ENCODE measurements around the gene UGP2. TPM values are rescaled to one million over a fixed set of nuclear protein-coding genes. Genes with fewer than 3 reads are reported as not detected.

UGP2 gene
- total RNA-seq, 1 experiment from 2014 or later: 883 TPM

DNA sequence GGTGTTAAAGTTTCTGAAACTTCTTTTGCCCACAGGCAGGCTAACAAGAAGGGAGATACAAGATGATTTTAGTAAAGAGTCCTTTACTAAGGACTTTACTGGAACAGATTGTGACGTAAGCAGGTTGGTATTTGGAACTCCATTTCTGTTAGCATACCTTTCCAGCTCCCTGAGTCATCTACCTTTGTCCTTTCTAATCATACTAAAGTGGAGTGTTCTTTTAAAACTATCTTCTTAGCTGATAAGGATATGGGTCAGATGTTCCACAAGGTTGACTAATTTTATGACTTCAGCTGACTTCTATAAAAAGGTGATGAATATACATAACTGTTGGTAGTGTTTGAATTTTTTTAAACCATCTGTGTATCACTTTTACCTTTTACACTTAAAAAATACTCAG is 21.1 kb downstream of the UGP2 start:
- Histone ChIP-seq H3T11ph (ENCODE audit: low read length) (no peak overlapping the region), H3K4me1 (ENCODE audit: insufficient read depth, low read length) (peaks cover 5% of the 10 kb centered on the region; the same call in 1 of the 2 replicates), H2BK20ac (ENCODE audit: low read depth, low read length, poor library complexity, severe bottlenecking) (no peak overlapping the region), H3K9ac (ENCODE audit: extremely low read depth, insufficient read length, low read length) (no peak overlapping the region), H3K14ac (ENCODE audit: insufficient read depth, low read length) (no peak overlapping the region), H2BK120ac (ENCODE audit: low read depth, low read length, poor library complexity, severe bottlenecking) (no peak overlapping the region), H2AFZ (ENCODE audit: low read length) (no peak overlapping the region), H3K23ac (ENCODE audit: insufficient read length, low read depth, low read length) (no peak overlapping the region), H3K27ac (ENCODE audit: insufficient read length, low read depth, low read length) (no peak overlapping the region), H3K23me2 (ENCODE audit: insufficient read length, low read depth, low read length, poor library complexity, severe bottlenecking) (no peaks in the 10 kb centered on the region), H3K79me1 (ENCODE audit: insufficient read depth, low read depth, low read length, poor library complexity, severe bottlenecking) (peaks cover 8% of the 10 kb centered on the region), H4K20me1 (ENCODE audit: control insufficient read depth, insufficient read depth, insufficient read length) (no peaks in the 10 kb centered on the region), H3K4ac (ENCODE audit: low read depth, low read length) (no peak overlapping the region), H2BK5ac (ENCODE audit: insufficient read length, low read length) (no peak overlapping the region), H2BK12ac (ENCODE audit: insufficient read length, low read depth, low read length) (no peak overlapping the region), H3K9me3 (ENCODE audit: control insufficient read depth, low read depth, low read length) (no peaks in the 10 kb centered on the region), H2BK15ac (ENCODE audit: low read depth, low read length) (no peak overlapping the region), H4K8ac (replicated peaks; ENCODE audit: insufficient read length, low read depth, low read length) (no peak overlapping the region), H3K27me3 (ENCODE audit: insufficient read depth, low read length) (no peaks in the 10 kb centered on the region), H4K91ac (ENCODE audit: insufficient read length, low read depth, low read length) (no peak overlapping the region), H3K4me2 (ENCODE audit: insufficient read depth, insufficient read length, low read length) (no peak overlapping the region), H3K79me2 (ENCODE audit: insufficient read depth, low read length) (peaks cover 9% of the 10 kb centered on the region; the same call in 1 of the 2 replicates), H4K5ac (ENCODE audit: insufficient read length, low read depth, low read length) (no peak overlapping the region), H3K56ac (ENCODE audit: insufficient read length, low read depth, low read length) (no peak overlapping the region), H2AK5ac (ENCODE audit: insufficient read length, low read length) (no peak overlapping the region), H3K18ac (ENCODE audit: insufficient read length, low read depth, low read length) (no peak overlapping the region)
- DNase-seq: no peak
- Mint-ChIP-seq H3K4me1 (peaks cover 59 to 73% of the 10 kb centered on the region in 2 experiments), H3K27ac (peak overlapping the region in 2 of 3 experiments; percentile 44 to 88; a peak in 3 of 7 replicates), H3K4me3 (no peak overlapping the region), H3K27me3 (ENCODE audit: low read depth) (no peaks in the 10 kb centered on the region), H3K36me3 (ENCODE audit: insufficient read depth in 1 of 3, low read depth in 3 of 3) (peaks cover 39 to 93% (median 92%) of the 10 kb centered on the region in 3 experiments; a peak in 6 of 7 replicates), H3K9me3 (no peaks in the 10 kb centered on the region)
- TF ChIP-seq, protein P1, sequence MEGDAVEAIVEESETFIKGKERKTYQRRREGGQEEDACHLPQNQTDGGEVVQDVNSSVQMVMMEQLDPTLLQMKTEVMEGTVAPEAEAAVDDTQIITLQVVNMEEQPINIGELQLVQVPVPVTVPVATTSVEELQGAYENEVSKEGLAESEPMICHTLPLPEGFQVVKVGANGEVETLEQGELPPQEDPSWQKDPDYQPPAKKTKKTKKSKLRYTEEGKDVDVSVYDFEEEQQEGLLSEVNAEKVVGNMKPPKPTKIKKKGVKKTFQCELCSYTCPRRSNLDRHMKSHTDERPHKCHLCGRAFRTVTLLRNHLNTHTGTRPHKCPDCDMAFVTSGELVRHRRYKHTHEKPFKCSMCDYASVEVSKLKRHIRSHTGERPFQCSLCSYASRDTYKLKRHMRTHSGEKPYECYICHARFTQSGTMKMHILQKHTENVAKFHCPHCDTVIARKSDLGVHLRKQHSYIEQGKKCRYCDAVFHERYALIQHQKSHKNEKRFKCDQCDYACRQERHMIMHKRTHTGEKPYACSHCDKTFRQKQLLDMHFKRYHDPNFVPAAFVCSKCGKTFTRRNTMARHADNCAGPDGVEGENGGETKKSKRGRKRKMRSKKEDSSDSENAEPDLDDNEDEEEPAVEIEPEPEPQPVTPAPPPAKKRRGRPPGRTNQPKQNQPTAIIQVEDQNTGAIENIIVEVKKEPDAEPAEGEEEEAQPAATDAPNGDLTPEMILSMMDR (conservative IDR thresholded peaks at IDR 0.05): no peak
- no CpG with 5 or more reads among the region's 1 CpG for WGBS (ENCODE audit: extremely low coverage, insufficient read length, low lambda C conversion rate)

All from H9 (cell line).